Measurements from ENCODE around the gene RNF223. TPM values are rescaled to one million over a fixed set of nuclear protein-coding genes. Genes with fewer than 3 reads are reported as not detected.
A peak's percentile ranks its signal among the peaks of the same experiment; 100 is the strongest.

RNF223 gene
- total RNA-seq, 1 experiment from 2014 or later = not detected

DNA sequence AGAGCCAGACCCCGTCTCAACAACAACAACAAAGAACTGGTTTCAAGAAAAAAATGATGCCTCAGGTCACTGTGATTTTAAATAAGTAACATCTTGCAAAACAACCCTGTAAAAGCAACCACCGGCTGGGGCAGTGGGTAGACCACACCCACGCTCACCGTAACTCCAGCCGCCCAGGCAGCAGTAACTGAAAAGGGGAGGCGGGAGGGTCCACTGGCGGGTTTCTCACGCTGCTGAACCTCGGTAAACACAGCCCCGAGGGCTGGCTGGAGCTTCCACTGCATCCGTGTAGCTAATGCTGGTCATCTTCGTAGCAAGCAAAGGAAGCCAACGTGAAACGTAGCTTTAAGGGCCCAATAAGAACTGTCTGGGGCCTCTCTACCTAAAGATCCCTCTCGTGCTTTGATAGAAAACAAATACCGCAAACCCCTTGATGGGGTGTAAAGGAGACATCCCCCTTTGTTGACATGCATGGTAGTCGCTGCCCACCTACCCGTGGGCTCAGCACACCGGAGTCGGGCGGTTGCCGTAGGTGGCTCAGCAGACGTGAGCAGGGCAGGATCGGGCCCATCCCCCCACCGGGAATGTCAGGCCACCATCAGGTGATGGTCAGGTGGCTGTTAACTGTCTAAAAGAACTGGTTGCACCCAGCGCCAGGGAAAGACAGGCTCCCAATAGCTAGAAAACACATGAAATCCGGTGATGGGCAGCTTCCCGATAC, 37.6 kb upstream of the RNF223 start:
- H3K4me1 ChIP-seq (ENCODE audit: insufficient read depth, low read length) = no peaks in the 10 kb centered on the region; the same call in 1 of the 2 replicates
- no peak overlapping the region for H2AK5ac ChIP-seq (ENCODE audit: insufficient read length, low read length)
- H3K23me2 ChIP-seq (ENCODE audit: insufficient read length, low read depth, low read length, poor library complexity, severe bottlenecking) = peaks cover 6% of the 10 kb centered on the region
- no peak overlapping the region for H3K4me2 ChIP-seq (ENCODE audit: insufficient read depth, insufficient read length, low read length)
- no peak overlapping the region for H3K4ac ChIP-seq (ENCODE audit: low read depth, low read length)
- no peaks in the 10 kb centered on the region for H3K27me3 ChIP-seq (ENCODE audit: insufficient read depth, low read length)
- H2BK20ac ChIP-seq (ENCODE audit: low read depth, low read length, poor library complexity, severe bottlenecking) = no peak overlapping the region
- no peak overlapping the region for H3K56ac ChIP-seq (ENCODE audit: insufficient read length, low read depth, low read length)
- Mint-ChIP-seq H3K9me3 (peaks cover 29 to 30% of the 10 kb centered on the region in 2 experiments), H3K27ac (peak overlapping the region in 1 of 3 experiments; percentile 59; a peak in 1 of 7 replicates), H3K36me3 (ENCODE audit: insufficient read depth in 1 of 3, low read depth in 3 of 3) (peaks cover 33 to 55% (median 35%) of the 10 kb centered on the region in 3 experiments), H3K27me3 (ENCODE audit: low read depth) (peaks cover 3% of the 10 kb centered on the region), H3K4me1 (peaks cover 19 to 22% of the 10 kb centered on the region in 2 experiments), H3K4me3 (no peak overlapping the region)
- no peak overlapping the region for H3K18ac ChIP-seq (ENCODE audit: insufficient read length, low read depth, low read length)
- no peak overlapping the region for H3T11ph ChIP-seq (ENCODE audit: low read length)
- H2AFZ ChIP-seq (ENCODE audit: low read length) = no peak overlapping the region
- WGBS (ENCODE audit: extremely low coverage, insufficient read length, low lambda C conversion rate) = no CpG with 5 or more reads among the region's 28 CpGs
- H3K14ac ChIP-seq (ENCODE audit: insufficient read depth, low read length) = no peak overlapping the region
- H4K20me1 ChIP-seq (ENCODE audit: control insufficient read depth, insufficient read depth, insufficient read length) = no peaks in the 10 kb centered on the region
- DNase-seq = no peak
- H4K91ac ChIP-seq (ENCODE audit: insufficient read length, low read depth, low read length) = no peak overlapping the region
- no peak overlapping the region for H4K8ac ChIP-seq (replicated peaks; ENCODE audit: insufficient read length, low read depth, low read length)
- H3K79me1 ChIP-seq (ENCODE audit: insufficient read depth, low read depth, low read length, poor library complexity, severe bottlenecking) = peaks cover 2% of the 10 kb centered on the region
- H3K9ac ChIP-seq (ENCODE audit: extremely low read depth, insufficient read length, low read length) = no peak overlapping the region
- no peak overlapping the region for H2BK5ac ChIP-seq (ENCODE audit: insufficient read length, low read length)
- H3K27ac ChIP-seq (ENCODE audit: insufficient read length, low read depth, low read length) = no peak overlapping the region
- no peak overlapping the region for H4K5ac ChIP-seq (ENCODE audit: insufficient read length, low read depth, low read length)
- H3K9me3 ChIP-seq (ENCODE audit: control insufficient read depth, low read depth, low read length) = peaks cover 7% of the 10 kb centered on the region
- no peak overlapping the region for H2BK12ac ChIP-seq (ENCODE audit: insufficient read length, low read depth, low read length)
- H3K79me2 ChIP-seq (ENCODE audit: insufficient read depth, low read length) = no peaks in the 10 kb centered on the region; the same call in 1 of the 2 replicates
- H3K23ac ChIP-seq (ENCODE audit: insufficient read length, low read depth, low read length) = no peak overlapping the region
- no peak overlapping the region for H2BK15ac ChIP-seq (ENCODE audit: low read depth, low read length)
- no peak for TF ChIP-seq CTCF (conservative IDR thresholded peaks at IDR 0.05)
- H2BK120ac ChIP-seq (ENCODE audit: low read depth, low read length, poor library complexity, severe bottlenecking) = no peak overlapping the region
